Measurements from ENCODE around the gene GXYLT2. TPM values are rescaled to one million over a fixed set of nuclear protein-coding genes. Genes with fewer than 3 reads are reported as not detected.

GXYLT2 gene
- total RNA-seq, 2 donors from 2014 or later: 5.2 to 5.6 TPM

DNA sequence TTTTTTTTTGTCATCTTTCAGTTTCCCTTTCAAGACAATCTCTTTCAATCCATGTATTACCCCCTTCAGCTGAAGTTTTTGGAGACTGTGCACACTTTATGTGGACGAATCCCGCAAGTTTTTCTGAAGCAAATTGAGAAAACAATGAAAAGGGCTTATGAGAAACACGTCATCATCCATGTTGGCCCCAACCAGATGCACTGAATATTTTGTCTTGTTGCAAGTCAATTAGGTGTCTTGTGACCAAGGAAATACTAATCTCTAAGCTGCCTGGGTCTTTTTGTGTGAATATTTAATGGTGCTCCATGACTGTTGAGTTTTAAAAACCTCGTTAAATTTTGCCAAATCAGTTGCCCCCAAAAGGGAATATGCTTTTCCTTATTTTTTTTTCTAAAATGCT, 87.1 kb downstream of the GXYLT2 start:
- no peak for TF ChIP-seq POLR2A (IDR thresholded peaks at IDR 0.05)
- TF ChIP-seq, protein P1, sequence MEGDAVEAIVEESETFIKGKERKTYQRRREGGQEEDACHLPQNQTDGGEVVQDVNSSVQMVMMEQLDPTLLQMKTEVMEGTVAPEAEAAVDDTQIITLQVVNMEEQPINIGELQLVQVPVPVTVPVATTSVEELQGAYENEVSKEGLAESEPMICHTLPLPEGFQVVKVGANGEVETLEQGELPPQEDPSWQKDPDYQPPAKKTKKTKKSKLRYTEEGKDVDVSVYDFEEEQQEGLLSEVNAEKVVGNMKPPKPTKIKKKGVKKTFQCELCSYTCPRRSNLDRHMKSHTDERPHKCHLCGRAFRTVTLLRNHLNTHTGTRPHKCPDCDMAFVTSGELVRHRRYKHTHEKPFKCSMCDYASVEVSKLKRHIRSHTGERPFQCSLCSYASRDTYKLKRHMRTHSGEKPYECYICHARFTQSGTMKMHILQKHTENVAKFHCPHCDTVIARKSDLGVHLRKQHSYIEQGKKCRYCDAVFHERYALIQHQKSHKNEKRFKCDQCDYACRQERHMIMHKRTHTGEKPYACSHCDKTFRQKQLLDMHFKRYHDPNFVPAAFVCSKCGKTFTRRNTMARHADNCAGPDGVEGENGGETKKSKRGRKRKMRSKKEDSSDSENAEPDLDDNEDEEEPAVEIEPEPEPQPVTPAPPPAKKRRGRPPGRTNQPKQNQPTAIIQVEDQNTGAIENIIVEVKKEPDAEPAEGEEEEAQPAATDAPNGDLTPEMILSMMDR (IDR thresholded peaks at IDR 0.05): no peak
- 83 to 91% methylated on average over 4 of the region's 4 CpGs for WGBS, 2 donors
- Histone ChIP-seq H3K4me3 (no peak overlapping the region), H3K4me1 (peaks cover 14% of the 10 kb centered on the region), H3K9me3 (no peaks in the 10 kb centered on the region), H3K27me3 (no peaks in the 10 kb centered on the region), H3K27ac (no peak overlapping the region), H3K36me3 (replicated peaks in 1 of 2; ENCODE audit: insufficient read depth in 1 of 2, low read depth in 2 of 2) (no peaks in the 10 kb centered on the region)
- ATAC-seq: no peak
- no peak for DNase-seq
- intact Hi-C loops (cut with DNase I): no loop called here

- intact Hi-C loops (cut with DNase I): no loop called here
- DNase-seq (no peak), ATAC-seq (no peak)
- no peak for TF ChIP-seq POLR2A (IDR thresholded peaks at IDR 0.05)
- TF ChIP-seq, protein P1 (IDR thresholded peaks at IDR 0.05): no peak
- H3K4me3 ChIP-seq: no peak overlapping the region
- no peaks in the 10 kb centered on the region for H3K27me3 ChIP-seq
- H3K27ac ChIP-seq: no peak overlapping the region
- peaks cover 14% of the 10 kb centered on the region for H3K4me1 ChIP-seq
- H3K36me3 ChIP-seq (replicated peaks in 1 of 2; ENCODE audit: insufficient read depth in 1 of 2, low read depth in 2 of 2): no peaks in the 10 kb centered on the region
- 62 to 78% methylated on average over 1 of the region's 1 CpG for WGBS, 2 donors
- H3K9me3 ChIP-seq: no peaks in the 10 kb centered on the region
These were observed 88.5 kb downstream of the GXYLT2 start for GRCh38 chr3:72976281-72976741.

GRCh38 chr3:72977060-72977808, 89.4 kb downstream of the GXYLT2 start:
- Histone ChIP-seq H3K27ac (no peak overlapping the region), H3K9me3 (no peaks in the 10 kb centered on the region), H3K4me3 (no peak overlapping the region), H3K4me1 (peaks cover 14% of the 10 kb centered on the region), H3K27me3 (no peaks in the 10 kb centered on the region), H3K36me3 (replicated peaks in 1 of 2; ENCODE audit: insufficient read depth in 1 of 2, low read depth in 2 of 2) (no peaks in the 10 kb centered on the region)
- DNase-seq (no peak), ATAC-seq (no peak)
- 86 to 88% methylated on average over 5 of the region's 5 CpGs for WGBS, 2 donors
- intact Hi-C loops (cut with DNase I): no loop called here
- TF ChIP-seq, protein P1 (IDR thresholded peaks at IDR 0.05): no peak
- no peak for TF ChIP-seq POLR2A (IDR thresholded peaks at IDR 0.05)

DNA sequence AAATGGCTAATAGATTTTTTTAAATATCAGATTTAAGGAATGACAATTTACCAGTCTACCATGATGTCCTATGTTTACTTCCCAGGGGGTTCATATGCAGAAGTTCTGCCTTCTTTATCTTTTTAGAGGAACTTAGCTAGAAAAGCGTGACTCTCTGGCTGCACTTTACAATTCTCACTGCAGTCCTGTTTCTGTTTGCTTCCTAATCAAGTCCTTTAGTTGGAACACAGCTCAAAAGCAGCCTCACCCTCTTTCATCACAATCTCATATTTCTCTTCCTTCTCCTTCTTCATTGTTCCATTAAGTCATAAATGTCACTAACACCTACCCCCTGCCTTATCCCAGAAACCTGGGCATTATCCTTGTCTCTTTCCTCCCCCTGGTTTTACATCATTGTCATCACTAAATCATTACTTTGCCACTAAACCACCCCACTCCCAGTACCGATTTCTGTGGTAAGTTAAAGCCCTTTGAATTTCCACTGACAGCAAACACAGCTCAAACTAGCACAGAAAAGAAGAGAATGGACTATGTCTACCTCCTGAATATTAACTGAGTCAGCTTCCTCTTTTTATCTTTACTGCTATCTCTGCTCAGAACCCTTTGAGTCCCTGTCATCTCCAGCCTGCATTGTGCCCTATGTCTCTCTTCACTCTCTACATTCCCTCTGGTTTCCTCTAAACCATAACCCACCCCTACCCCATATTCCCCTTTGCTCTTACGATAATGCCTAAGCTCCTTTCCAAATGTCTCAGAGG, 94.9 kb downstream of the GXYLT2 start:
- DNase-seq (no peak), ATAC-seq (no peak)
- intact Hi-C loops (cut with DNase I): no loop called here
- H3K27me3 ChIP-seq: no peaks in the 10 kb centered on the region
- H3K27ac ChIP-seq: no peak overlapping the region
- no peaks in the 10 kb centered on the region for H3K9me3 ChIP-seq
- no peaks in the 10 kb centered on the region for H3K36me3 ChIP-seq (replicated peaks in 1 of 2; ENCODE audit: insufficient read depth in 1 of 2, low read depth in 2 of 2)
- WGBS, 2 donors: 73 to 92% methylated on average over 3 of the region's 3 CpGs
- TF ChIP-seq POLR2A (IDR thresholded peaks at IDR 0.05): no peak
- TF ChIP-seq, protein P1 (IDR thresholded peaks at IDR 0.05): no peak
- H3K4me3 ChIP-seq: no peak overlapping the region
- no peaks in the 10 kb centered on the region for H3K4me1 ChIP-seq
